SU-DHL-6 (cell line): ENCODE data around the gene NUTM1.

Experiments
- H2AFZ ChIP-seq: fragments of 200-600 bp; sonication (generic); 2 replicates; pipeline ENCODE4 v1.6.1; 2014; ENCODE audit warnings: low read depth, mild to moderate bottlenecking, moderate library complexity, mixed read lengths, antibody characterized with exemption, low read length; ENCODE audit not compliant: severe bottlenecking
- H3F3A ChIP-seq: fragments of 200-600 bp; shearing (Covaris generic); 2 replicates; pipeline ENCODE4 v1.6.0; 2016; ENCODE audit warnings: antibody characterized with exemption, mild to moderate bottlenecking; ENCODE audit not compliant: insufficient read depth
- H3K27ac ChIP-seq: fragments of 200-600 bp; sonication (generic); 2 replicates; pipeline ENCODE4 v1.5.1; 2016; ENCODE audit warnings: low read depth, mild to moderate bottlenecking, low read length, moderate library complexity, mixed read lengths
- H3K27me3 ChIP-seq: fragments of 200-600 bp; sonication (generic), shearing (Covaris generic); 2 replicates; pipeline ENCODE4 v1.6.0; 2014; ENCODE audit warnings: mild to moderate bottlenecking, low read length
- H3K36me3 ChIP-seq: fragments of 200-600 bp; sonication (generic); 2 replicates; pipeline ENCODE4 v1.6.1; 2014; ENCODE audit warnings: mild to moderate bottlenecking, low read length, mixed read lengths
- H3K4me2 ChIP-seq: fragments of 300-600, 200-600 bp; shearing (Covaris generic), sonication (generic); 2 replicates; pipeline ENCODE4 v1.6.0; 2014; ENCODE audit warnings: low read length, low read depth, mild to moderate bottlenecking; ENCODE audit not compliant: poor library complexity, severe bottlenecking
- H3K4me3 ChIP-seq: fragments of 200-600 bp; sonication (generic); 2 replicates; pipeline ENCODE4 v1.5.1; 2014; ENCODE audit warnings: antibody characterized with exemption, low read length, mild to moderate bottlenecking, mixed read lengths; ENCODE audit not compliant: insufficient read depth, poor library complexity, severe bottlenecking
- H3K79me2 ChIP-seq: fragments of 200-600 bp; sonication (generic); 2 replicates; pipeline ENCODE4 v1.6.1; 2014; ENCODE audit warnings: mild to moderate bottlenecking, low read length, moderate library complexity; ENCODE audit not compliant: insufficient read depth
- H3K9ac ChIP-seq: fragments of 200-600 bp; sonication (generic); 2 replicates; pipeline ENCODE4 v1.7.0; 2014; ENCODE audit warnings: mild to moderate bottlenecking, low read length
- H3K9me2 ChIP-seq: fragments of 200-600 bp; sonication (generic); replicated peaks from 2 replicates; pipeline ENCODE4 v1.6.1; 2014; ENCODE audit warnings: low read length; ENCODE audit not compliant: insufficient read depth
- H3K9me3 ChIP-seq: fragments of 200-600 bp; sonication (generic); 2 replicates; pipeline ENCODE4 v1.6.1; 2014; ENCODE audit warnings: low read length, mixed read lengths; ENCODE audit not compliant: insufficient read depth
- H4K20me1 ChIP-seq: fragments of 200-600 bp; sonication (generic); 2 replicates; pipeline ENCODE4 v1.6.1; 2014; ENCODE audit warnings: low read depth, mild to moderate bottlenecking, antibody characterized with exemption, low read length, moderate library complexity, mixed read lengths
- EZH2phosphoT487 ChIP-seq: fragments of 200-600 bp; sonication (generic), shearing (Covaris generic); conservative IDR thresholded peaks from 2 replicates; pipeline ENCODE4 v1.6.1; 2018; ENCODE audit warnings: mild to moderate bottlenecking, antibody characterized with exemption, low read length, moderate library complexity, mixed read lengths
- TF ChIP-seq, protein P1 (sequence below): fragments of 200-600 bp; sonication (generic); IDR thresholded peaks from one replicate; pipeline ENCODE4 v1.5.1; 2017; ENCODE audit warnings: antibody characterized with exemption, mild to moderate bottlenecking, low read length, moderate library complexity; ENCODE audit not compliant: insufficient read depth, poor library complexity, severe bottlenecking

The NUTM1 gene

DNA sequence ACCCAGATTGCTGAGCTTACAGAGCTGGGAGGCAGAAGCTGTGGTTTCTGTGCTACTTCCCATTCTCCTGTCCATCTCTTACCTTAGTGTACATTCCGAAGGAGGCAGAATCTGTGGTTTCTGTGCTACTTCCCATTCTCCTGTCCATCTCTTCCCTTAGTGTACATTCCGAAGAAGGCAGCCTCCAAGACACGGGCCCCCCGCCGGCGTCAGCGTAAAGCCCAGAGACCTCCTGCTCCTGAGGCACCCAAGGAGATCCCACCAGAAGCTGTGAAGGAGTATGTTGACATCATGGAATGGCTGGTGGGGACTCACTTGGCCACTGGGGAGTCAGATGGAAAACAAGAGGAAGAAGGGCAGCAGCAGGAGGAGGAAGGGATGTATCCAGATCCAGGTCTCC is 11.2 kb downstream of the NUTM1 start:
- H3K9me3 ChIP-seq: no peaks in the 10 kb centered on the region
- no peaks in the 10 kb centered on the region for H3K79me2 ChIP-seq
- H3F3A ChIP-seq: no peaks in the 10 kb centered on the region
- H3K4me2 ChIP-seq: no peak overlapping the region
- H3K36me3 ChIP-seq: no peaks in the 10 kb centered on the region
- TF ChIP-seq, protein P1, sequence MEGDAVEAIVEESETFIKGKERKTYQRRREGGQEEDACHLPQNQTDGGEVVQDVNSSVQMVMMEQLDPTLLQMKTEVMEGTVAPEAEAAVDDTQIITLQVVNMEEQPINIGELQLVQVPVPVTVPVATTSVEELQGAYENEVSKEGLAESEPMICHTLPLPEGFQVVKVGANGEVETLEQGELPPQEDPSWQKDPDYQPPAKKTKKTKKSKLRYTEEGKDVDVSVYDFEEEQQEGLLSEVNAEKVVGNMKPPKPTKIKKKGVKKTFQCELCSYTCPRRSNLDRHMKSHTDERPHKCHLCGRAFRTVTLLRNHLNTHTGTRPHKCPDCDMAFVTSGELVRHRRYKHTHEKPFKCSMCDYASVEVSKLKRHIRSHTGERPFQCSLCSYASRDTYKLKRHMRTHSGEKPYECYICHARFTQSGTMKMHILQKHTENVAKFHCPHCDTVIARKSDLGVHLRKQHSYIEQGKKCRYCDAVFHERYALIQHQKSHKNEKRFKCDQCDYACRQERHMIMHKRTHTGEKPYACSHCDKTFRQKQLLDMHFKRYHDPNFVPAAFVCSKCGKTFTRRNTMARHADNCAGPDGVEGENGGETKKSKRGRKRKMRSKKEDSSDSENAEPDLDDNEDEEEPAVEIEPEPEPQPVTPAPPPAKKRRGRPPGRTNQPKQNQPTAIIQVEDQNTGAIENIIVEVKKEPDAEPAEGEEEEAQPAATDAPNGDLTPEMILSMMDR: no peak
- TF ChIP-seq EZH2phosphoT487: no peak
- no peak overlapping the region for H3K9ac ChIP-seq
- H3K27me3 ChIP-seq: no peaks in the 10 kb centered on the region
- H3K9me2 ChIP-seq: no peaks in the 10 kb centered on the region
- H2AFZ ChIP-seq: no peak overlapping the region
- H3K4me3 ChIP-seq: no peak overlapping the region
- H4K20me1 ChIP-seq: no peaks in the 10 kb centered on the region
- H3K27ac ChIP-seq: no peak overlapping the region

DNA sequence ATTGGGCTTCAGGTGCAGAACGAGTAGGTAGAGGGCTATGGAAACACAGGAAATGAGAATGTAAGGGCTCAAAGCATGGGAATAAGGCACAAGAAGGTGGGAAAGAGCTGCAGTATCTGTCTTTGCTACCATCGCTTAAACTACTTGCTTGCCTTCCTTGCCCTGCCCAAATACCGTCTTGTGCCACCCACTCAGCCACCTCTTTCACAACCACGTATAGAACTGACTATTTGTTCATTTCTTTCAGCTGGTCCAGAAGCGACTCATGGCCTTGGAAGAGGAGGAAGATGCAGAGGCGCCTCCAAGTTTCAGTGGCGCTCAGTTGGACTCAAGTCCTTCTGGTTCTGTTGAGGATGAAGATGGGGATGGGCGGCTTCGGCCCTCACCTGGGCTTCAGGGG is 12.1 kb downstream of the NUTM1 start:
- H3K27me3 ChIP-seq: no peaks in the 10 kb centered on the region
- no peak overlapping the region for H3K4me3 ChIP-seq
- no peaks in the 10 kb centered on the region for H3K79me2 ChIP-seq
- TF ChIP-seq, protein P1: no peak
- no peak for TF ChIP-seq EZH2phosphoT487
- H3K27ac ChIP-seq: no peak overlapping the region
- H3K9ac ChIP-seq: no peak overlapping the region
- no peak overlapping the region for H3K4me2 ChIP-seq
- H2AFZ ChIP-seq: no peak overlapping the region
- H3K9me2 ChIP-seq: no peaks in the 10 kb centered on the region
- H4K20me1 ChIP-seq: no peaks in the 10 kb centered on the region
- no peaks in the 10 kb centered on the region for H3F3A ChIP-seq
- H3K36me3 ChIP-seq: no peaks in the 10 kb centered on the region
- no peaks in the 10 kb centered on the region for H3K9me3 ChIP-seq

DNA sequence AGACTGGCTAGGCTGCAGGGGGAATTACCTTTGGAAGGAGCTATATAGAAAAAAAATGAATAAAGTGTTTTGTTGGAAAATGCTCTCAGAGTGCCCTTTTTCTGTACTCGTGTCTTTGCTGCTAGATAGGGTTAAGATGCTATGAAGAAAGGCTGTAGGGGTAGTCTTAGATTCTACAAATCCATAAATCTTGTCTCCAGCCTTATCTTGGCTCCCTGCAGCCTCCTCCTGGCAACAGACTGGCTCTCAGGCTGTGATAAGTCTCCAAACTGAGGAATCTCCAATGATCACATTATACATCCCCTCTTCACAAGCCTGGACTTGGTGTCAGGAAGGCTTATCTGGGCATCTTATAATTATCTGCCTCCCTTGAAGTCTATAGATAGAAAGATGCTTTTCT is 14.5 kb downstream of the NUTM1 start:
- H3K36me3 ChIP-seq: no peaks in the 10 kb centered on the region
- no peak overlapping the region for H3K4me3 ChIP-seq
- no peak overlapping the region for H2AFZ ChIP-seq
- TF ChIP-seq, protein P1: no peak
- TF ChIP-seq EZH2phosphoT487: no peak
- no peaks in the 10 kb centered on the region for H3K79me2 ChIP-seq
- H3K27ac ChIP-seq: no peak overlapping the region
- no peak overlapping the region for H3K9ac ChIP-seq
- H4K20me1 ChIP-seq: no peaks in the 10 kb centered on the region
- H3K9me2 ChIP-seq: no peaks in the 10 kb centered on the region
- H3K27me3 ChIP-seq: no peaks in the 10 kb centered on the region
- no peaks in the 10 kb centered on the region for H3F3A ChIP-seq
- H3K4me2 ChIP-seq: no peak overlapping the region
- no peaks in the 10 kb centered on the region for H3K9me3 ChIP-seq

DNA sequence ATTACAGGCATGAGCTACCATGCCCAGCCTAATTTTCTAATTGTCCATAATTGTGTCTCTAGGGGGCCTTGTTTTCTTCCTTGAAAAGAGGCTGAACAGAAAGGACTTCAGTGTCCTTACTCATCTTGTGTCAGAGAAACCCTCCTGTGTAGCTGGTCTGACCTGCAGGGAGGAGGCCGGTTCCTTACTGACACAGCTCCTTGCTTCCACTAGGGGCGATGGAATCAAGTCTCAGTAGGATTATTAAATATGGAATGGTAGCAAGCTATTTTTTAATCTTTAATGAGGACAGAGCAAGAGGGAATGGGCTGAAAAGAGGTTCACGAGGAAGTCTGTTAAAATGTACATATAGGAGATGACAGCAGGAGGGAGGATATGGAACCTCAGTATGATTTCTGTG is 15.3 kb downstream of the NUTM1 start:
- H3F3A ChIP-seq: no peaks in the 10 kb centered on the region
- H3K27me3 ChIP-seq: no peaks in the 10 kb centered on the region
- H2AFZ ChIP-seq: no peak overlapping the region
- H3K4me2 ChIP-seq: no peak overlapping the region
- no peak overlapping the region for H3K27ac ChIP-seq
- no peaks in the 10 kb centered on the region for H4K20me1 ChIP-seq
- H3K36me3 ChIP-seq: no peaks in the 10 kb centered on the region
- no peak for TF ChIP-seq EZH2phosphoT487
- TF ChIP-seq, protein P1: no peak
- H3K9me2 ChIP-seq: no peaks in the 10 kb centered on the region
- no peaks in the 10 kb centered on the region for H3K79me2 ChIP-seq
- no peak overlapping the region for H3K4me3 ChIP-seq
- H3K9ac ChIP-seq: no peak overlapping the region
- no peaks in the 10 kb centered on the region for H3K9me3 ChIP-seq
